Peyer's patch (tissue), 4 donors: Measurements from ENCODE around the gene CDH19. TPM values are rescaled to one million over a fixed set of nuclear protein-coding genes. Genes with fewer than 3 reads are reported as not detected.

Source experiments
- DNase-seq, 3 donors: peaks; one replicate each; pipeline ENCODE4 v3.0.0-alpha.2; 2017 to 2019
- H3K27ac ChIP-seq, 4 donors: fragments of 200-600 bp; sonication (generic); one replicate each; pipeline ENCODE4 v1.5.1; 2016 to 2019
- H3K27me3 ChIP-seq, 2 donors: fragments of 200-600 bp; sonication (generic); one replicate each; pipeline ENCODE4 v1.5.1; 2019
- H3K36me3 ChIP-seq, 3 donors: fragments of 200-600 bp; sonication (generic); one replicate each; pipeline ENCODE4 v1.5.1; 2016 to 2019
- H3K4me1 ChIP-seq, 4 donors: fragments of 200-600 bp; sonication (generic); one replicate each; pipeline ENCODE4 v1.5.1; 2016 to 2019
- H3K4me3 ChIP-seq, 4 donors: fragments of 200-600 bp; sonication (generic); 1 replicate in 3 of 4; 2 replicates in 1 of 4; pipeline ENCODE4 v1.5.1; 2016 to 2019; ENCODE audit warnings: mild to moderate bottlenecking in 1 of 4
- H3K9me3 ChIP-seq, 4 donors: fragments of 200-600 bp; sonication (generic); one replicate each; pipeline ENCODE4 v1.5.1; 2016 to 2019; ENCODE audit warnings: mild to moderate bottlenecking in 1 of 4
- CTCF ChIP-seq, 6 experiments: fragments of 450-650 bp in 4 of 6; fragments of 200-600 bp in 2 of 6; sonication (generic) in 1 of 6; IDR thresholded peaks; one replicate each; pipeline ENCODE4 v1.5.1; 2017 to 2019; ENCODE audit warnings: antibody characterized with exemption in 6 of 6, mild to moderate bottlenecking in 3 of 6, moderate library complexity in 1 of 6
- POLR2A ChIP-seq, 2 donors: fragments of 450-650 bp; IDR thresholded peaks; one replicate each; pipeline ENCODE4 v1.5.1; 2017; ENCODE audit warnings: antibody characterized with exemption in 2 of 2, mild to moderate bottlenecking in 2 of 2, moderate library complexity in 2 of 2
- total RNA-seq, 4 donors: library from RNA; depleted of rRNA; stranded (reverse); fragments of >200 nt; gene quantifications; one replicate each; pipeline ENCODE4 v1.1.0, GENCODE V29; 2016

CDH19 gene
- total RNA-seq, 4 donors from 2014 or later: 1.9 to 18.2 (median 2.5) TPM

GRCh38 chr18:66461344-66461743, 142.5 kb downstream of the CDH19 start:
- Histone ChIP-seq H3K27me3 (no peaks in the 10 kb centered on the region), H3K36me3 (no peaks in the 10 kb centered on the region), H3K9me3 (no peaks in the 10 kb centered on the region), H3K4me1 (no peaks in the 10 kb centered on the region), H3K27ac (no peak overlapping the region), H3K4me3 (no peak overlapping the region)
- DNase-seq: no peak
- no peak for TF ChIP-seq CTCF (IDR thresholded peaks at IDR 0.05)
- TF ChIP-seq POLR2A (IDR thresholded peaks at IDR 0.05): no peak

- no peak for DNase-seq
- H3K9me3 ChIP-seq: no peaks in the 10 kb centered on the region
- no peak overlapping the region for H3K27ac ChIP-seq
- no peaks in the 10 kb centered on the region for H3K4me1 ChIP-seq
- TF ChIP-seq POLR2A (IDR thresholded peaks at IDR 0.05) (no peak), CTCF (IDR thresholded peaks at IDR 0.05) (no peak)
- no peaks in the 10 kb centered on the region for H3K27me3 ChIP-seq
- H3K36me3 ChIP-seq: no peaks in the 10 kb centered on the region
- H3K4me3 ChIP-seq: no peak overlapping the region
Measured at GRCh38 chr18:66457245-66457644, 146.6 kb downstream of the CDH19 start.
